HG03520 (cell line): Measurements from ENCODE around the gene MAGEA10.
"Not testable (repeated sequence)": the region's sequence is repeated elsewhere in the genome, so short reads cannot be mapped to it uniquely, and the experiment has no call there.

Experiments used
- ATAC-seq: cut with Tn5 transposase; IDR thresholded peaks from one replicate; pipeline ENCODE4 v1.9.1; 2021; ENCODE audit warnings: mild to moderate bottlenecking, moderate library complexity; ENCODE audit not compliant: unreplicated experiment

Gene MAGEA10

DNA sequence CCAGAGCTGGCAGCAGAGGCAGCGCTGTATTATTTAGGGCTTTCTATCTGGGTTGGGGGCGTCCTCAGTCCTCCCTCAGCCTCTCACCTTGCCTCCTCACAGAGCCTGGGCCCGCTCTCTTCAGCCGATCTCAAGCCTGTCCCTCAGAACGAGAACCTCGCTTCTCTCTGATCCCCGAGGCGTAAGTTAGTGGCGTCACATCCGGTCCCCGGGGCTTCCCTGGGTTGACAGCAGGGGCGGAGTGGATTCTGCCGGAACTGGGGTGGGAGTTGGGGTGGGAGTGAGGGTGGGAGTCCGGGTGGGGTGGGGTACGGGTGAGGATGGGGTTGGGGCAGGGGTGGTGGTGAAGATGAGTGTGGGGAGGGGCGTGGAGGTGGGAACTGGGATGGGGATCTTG lies at the start of gene MAGEA10:
MAGEA10 (minus strand) TSS at position 190 of the 397 bp plus-strand sequence. CDS start 2,957 bp downstream, outside the sequence.
- no peak for ATAC-seq

- ATAC-seq, result no peak
Measured at GRCh38 chrX:152177497-152178269, 39.3 kb upstream of the MAGEA10 start.

DNA sequence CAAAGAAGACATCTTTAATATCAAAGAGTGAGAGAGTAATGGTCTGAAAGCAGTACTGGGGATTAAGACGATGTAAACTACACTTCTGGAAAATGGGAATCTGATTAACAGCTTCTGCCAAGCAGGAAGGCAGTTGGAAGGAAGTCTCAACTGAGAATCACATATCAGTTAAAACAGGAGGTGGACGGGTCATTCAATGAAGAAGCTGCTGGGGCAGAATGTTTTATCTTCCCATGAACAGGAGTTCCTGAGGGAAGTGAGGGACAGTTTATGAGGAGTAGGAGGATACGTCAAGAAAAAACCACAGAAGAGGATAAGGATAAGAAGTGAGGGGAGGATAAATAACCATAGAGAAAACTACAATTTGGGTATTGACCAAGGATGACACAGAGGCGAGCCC lies 38.7 kb upstream of the MAGEA10 start:
- no peak for ATAC-seq

GRCh38 chrX:152175892-152176291 lies 37.5 kb upstream of the MAGEA10 start:
- not testable (repeated sequence) for ATAC-seq

DNA sequence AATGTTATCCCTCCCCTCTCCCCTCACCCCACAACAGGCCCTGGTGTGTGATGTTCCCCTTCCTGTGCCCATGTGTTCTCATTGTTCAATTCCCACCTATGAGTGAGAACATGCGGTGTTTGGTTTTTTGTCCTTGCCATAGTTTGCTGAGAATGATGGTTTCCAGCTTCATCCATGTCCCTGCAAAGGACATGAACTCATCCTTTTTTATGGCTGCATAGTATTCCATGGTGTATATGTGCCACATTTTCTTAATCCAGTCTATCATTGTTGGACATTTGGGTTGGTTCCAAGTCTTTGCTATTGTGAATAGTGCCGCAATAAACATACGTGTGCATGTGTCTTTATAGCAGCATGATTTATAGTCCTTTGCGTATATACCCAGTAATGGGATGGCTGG lies 35.5 kb upstream of the MAGEA10 start:
- ATAC-seq, result not testable (repeated sequence)

- ATAC-seq, result no peak
Measured at GRCh38 chrX:152170621-152171020, 32.2 kb upstream of the MAGEA10 start.

- no peak for ATAC-seq
Measured at GRCh38 chrX:152165033-152165743, 26.8 kb upstream of the MAGEA10 start.

GRCh38 chrX:152157042-152157441 lies 18.7 kb upstream of the MAGEA10 start:
- no peak for ATAC-seq

DNA sequence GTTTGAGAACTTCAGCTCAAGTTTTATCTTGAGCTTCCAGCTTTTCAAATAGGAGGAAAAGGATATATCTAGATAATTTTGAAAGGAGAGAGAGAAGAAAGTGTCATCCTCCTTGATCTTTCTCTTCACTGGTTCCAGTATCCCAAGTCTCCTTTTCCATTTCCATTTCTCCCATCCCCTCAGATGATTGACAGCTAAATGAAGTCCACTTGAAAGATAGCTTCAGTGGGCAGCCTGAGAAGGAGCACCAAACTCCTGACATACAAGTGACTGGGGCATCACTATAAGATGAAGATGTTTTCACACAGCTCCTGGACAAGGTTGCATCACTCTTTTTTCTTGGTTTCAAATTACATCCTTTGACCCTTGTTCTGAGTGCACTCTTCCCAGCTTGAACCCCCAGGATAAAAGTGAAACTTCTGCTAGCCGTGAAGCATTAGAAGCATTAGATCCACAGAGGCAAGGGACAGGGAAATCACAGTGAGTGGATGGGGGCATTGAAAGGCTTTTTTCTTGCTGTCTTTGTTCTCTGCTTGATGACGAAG lies 17.5 kb upstream of the MAGEA10 start:
- ATAC-seq, result no peak

DNA sequence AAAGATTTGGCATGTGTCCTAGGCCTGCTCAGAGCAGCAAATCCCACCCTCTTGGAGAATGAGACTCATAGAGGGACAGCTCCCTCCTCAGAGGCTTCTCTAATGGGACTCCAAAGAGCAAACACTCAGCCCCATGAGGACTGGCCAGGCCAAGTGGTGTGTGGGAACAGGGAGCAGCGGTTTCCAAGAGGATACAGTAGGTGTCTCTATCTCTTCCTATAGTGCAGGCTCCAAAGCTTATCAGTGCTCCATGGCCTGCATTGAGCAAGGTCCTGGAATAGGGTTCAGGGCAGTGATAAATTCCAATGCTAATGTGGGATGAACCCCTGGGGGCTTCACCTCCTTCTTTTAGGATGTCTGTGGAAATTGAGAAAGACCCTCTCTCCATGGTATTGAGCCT lies 15.7 kb upstream of the MAGEA10 start:
- no peak for ATAC-seq

DNA sequence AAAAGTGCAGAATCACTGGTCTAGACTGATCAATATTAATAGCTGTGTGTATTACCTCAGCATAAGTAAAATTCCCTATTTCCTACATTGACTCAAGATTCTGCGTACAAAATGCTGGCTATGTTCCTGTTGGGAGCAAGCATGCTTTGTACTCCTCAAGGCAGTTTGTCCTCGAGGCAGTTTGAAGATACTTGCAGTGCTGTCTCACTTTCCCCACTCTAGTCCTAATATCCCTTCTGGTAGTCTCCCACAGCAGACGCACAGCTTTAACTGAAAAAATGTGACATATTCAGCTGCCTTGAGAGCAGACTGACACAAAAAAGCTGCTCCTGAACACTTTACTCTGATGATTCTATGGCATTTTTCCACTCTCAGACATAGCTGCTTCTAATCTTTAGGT lies 12.9 kb upstream of the MAGEA10 start:
- no peak for ATAC-seq

GRCh38 chrX:152149648-152150047 lies 11.3 kb upstream of the MAGEA10 start:
- ATAC-seq, result no peak

DNA sequence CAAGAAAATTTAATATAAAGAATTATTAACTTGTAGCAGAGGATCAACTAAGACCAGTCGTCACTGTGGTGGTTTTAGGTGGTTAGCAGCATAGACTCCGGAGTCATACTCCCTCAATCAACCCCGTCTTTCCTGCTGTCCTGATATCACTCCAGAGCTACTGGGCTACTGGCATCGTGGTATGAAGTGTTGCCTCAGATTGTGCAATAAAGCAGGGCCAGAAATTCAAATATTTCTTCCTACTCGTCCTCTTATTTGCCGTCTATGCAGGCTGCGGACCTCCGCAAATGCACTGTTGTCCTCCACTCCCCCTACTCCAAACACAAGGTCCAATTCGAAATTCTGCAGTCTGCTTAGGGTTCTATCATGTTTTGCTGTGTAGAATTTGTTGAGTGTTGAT lies 1.2 kb upstream of the MAGEA10 start:
- ATAC-seq, result no peak

DNA sequence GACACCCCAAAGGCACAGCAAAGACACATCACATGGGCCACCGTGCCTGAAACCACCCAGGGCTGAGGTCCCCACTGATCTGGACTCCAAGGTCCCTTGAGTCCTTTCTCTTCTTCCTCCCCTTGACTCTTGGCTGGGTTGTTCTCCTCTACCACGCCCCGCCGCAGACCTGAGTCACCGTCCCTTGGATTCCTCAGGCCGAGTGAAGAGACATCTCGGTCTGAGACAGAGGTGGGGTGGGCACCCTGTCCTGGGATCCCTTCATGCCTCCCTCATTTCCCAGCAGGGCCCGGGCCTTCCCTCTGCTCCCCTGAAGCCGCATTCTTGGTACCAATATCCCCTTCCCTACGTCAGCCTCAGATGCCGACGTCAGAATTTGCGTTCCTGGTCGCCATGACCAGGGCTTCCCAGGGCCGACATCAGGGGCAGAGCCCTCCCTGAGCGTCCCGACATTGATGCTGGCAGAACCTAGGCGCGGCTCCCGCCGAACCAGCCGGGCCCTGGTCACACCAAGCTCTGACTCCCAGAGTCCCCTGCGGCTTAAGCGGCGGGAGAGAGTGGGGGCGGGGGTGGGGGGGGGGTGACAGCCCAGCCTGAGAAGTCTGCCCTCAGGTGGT lies 498 bp downstream of the MAGEA10 start:
- no peak for ATAC-seq

DNA sequence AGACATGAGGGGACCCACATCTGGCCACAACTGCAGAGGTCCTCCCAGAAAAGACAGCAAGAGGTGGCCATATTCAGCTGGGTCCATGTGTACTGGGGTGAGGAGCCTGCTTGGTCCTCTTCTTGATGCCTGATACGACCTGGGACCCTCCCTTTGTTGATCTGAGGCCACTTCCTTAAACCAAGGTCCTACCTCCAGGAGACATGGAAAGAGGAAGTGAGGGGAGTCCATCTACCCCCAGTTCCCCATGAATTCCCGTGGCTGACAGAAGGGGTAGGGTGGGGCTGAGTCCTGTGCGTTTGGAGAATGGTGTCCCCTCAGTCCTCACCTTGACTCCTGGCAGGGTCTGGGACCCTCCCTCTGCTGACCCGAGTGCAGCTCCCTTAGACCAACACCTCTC lies 2.1 kb downstream of the MAGEA10 start:
- ATAC-seq, result no peak

- no peak for ATAC-seq
Measured at GRCh38 chrX:152131525-152131924, 6.9 kb downstream of the MAGEA10 start.

DNA sequence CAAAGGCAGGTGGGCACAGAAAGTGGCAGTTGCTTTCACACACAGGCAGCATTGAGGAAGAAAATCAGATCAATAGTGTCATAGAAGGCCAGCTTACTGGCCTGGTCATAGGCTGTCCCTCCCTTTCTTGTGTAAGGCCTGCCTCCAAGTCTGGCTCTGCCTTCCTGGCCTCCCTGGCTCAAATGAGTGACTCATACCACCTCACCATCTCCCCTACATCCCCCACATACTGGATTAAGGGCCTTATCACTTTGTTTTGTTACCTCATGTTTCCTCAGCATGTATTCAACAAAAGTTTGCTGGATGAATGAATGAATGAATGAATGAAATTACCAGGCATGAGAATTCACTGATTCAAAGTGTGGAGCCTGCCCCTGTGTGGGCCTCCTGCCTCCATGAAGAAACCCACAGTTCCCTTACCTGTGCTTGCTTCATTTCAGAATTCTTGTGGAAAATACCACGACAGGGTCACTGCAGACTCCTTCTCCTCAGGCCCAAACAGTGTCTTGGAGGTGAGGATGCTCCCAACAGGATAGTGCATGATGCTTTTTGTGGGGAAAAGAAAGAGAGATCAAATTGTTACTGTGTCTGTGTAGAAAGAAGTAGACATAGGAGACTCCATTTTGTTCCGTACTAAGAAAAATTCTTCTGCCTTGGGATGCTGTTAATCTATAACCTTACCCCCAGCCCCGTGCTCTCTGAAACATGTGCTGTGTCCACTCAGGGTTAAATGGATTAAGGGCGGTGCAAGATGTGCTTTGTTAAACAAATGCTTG lies 9.1 kb downstream of the MAGEA10 start:
- ATAC-seq, result not testable (repeated sequence)

GRCh38 chrX:152117305-152117704 lies 21.1 kb downstream of the MAGEA10 start:
- no peak for ATAC-seq

DNA sequence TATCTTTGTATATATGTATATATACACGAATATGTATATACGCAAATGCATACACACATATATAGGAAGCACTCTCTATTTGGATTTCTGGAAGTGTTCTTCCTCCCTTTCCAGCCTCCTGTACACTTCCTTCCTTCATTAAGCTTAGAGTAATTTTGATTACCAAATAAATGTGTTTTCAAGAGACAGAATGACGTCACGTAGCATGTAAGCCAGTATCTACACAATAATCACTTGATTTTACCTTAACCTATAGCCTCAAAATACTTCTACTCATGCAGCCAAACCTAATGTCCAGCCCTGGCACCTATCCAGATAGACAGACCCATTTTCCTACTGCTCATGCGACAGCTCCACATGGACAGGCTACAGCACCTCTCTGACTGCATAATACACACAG lies 29.9 kb downstream of the MAGEA10 start:
- no peak for ATAC-seq

GRCh38 chrX:152103866-152104265 lies 34.5 kb downstream of the MAGEA10 start:
- ATAC-seq, result no peak

DNA sequence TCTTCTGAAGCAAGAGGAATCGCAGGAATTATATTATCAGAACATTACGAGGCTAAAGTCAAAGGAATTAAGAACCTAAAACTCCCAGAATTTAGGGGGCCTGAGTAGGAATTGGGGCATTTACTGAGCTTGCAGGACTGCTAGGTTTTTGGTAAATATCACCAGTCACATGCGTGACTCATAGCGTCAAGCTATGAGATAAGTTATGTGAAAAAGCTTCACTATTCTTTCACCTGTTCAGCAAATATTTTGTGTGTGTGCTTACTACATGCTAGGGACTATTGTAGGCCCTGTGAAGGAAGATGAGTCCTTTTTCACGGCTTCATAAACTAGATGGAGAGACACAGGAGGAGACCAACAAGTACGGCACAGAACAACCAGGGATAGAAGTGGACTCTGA lies 52.2 kb downstream of the MAGEA10 start:
- no peak for ATAC-seq
